Activated CD4-positive, CD25-positive, alpha-beta regulatory T cell (primary cell): ENCODE data around the gene PPFIBP1.

Experiments used
- DNase-seq, 4 experiments: peaks; one replicate each; lab custom pipeline; 2025; lab: John Stamatoyannopoulos, UW

The PPFIBP1 gene

GRCh38 chr12:27523642-27524493, at the start of gene PPFIBP1:
PPFIBP1 (plus strand) TSS chr12:27524206; CDS start chr12:27633397, 109,191 bp downstream.
- DNase-seq, result peak; percentile 80 to 99 (median 90)

GRCh38 chr12:27474344-27474743, 49.7 kb upstream of the PPFIBP1 start:
- DNase-seq, result no peak

GRCh38 chr12:27477049-27477448, 47.0 kb upstream of the PPFIBP1 start:
- no peak for DNase-seq

- no peak for DNase-seq
Observed at GRCh38 chr12:27478949-27479348, 45.1 kb upstream of the PPFIBP1 start.

- DNase-seq, result no peak
Observed at GRCh38 chr12:27480016-27480415, 44.0 kb upstream of the PPFIBP1 start.

- no peak for DNase-seq
Observed at GRCh38 chr12:27486961-27487360, 37.0 kb upstream of the PPFIBP1 start.

- DNase-seq, result no peak
Observed at GRCh38 chr12:27488479-27488878, 35.5 kb upstream of the PPFIBP1 start.

GRCh38 chr12:27491226-27491625, 32.8 kb upstream of the PPFIBP1 start:
- no peak for DNase-seq

GRCh38 chr12:27493260-27493940, 30.6 kb upstream of the PPFIBP1 start:
- no peak for DNase-seq

- DNase-seq, result no peak
Observed at GRCh38 chr12:27497446-27497845, 26.6 kb upstream of the PPFIBP1 start.

- DNase-seq, result no peak
Observed at GRCh38 chr12:27498149-27498548, 25.9 kb upstream of the PPFIBP1 start.

- DNase-seq, result no peak
Observed at GRCh38 chr12:27498761-27499160, 25.2 kb upstream of the PPFIBP1 start.

- DNase-seq, result no peak
Observed at GRCh38 chr12:27499377-27499776, 24.6 kb upstream of the PPFIBP1 start.

GRCh38 chr12:27500546-27500945, 23.5 kb upstream of the PPFIBP1 start:
- DNase-seq, result no peak

- no peak for DNase-seq
Observed at GRCh38 chr12:27502021-27502435, 22.0 kb upstream of the PPFIBP1 start.

- no peak for DNase-seq
Observed at GRCh38 chr12:27504507-27504906, 19.5 kb upstream of the PPFIBP1 start.

GRCh38 chr12:27505109-27505508, 18.9 kb upstream of the PPFIBP1 start:
- no peak for DNase-seq

GRCh38 chr12:27505761-27506160, 18.2 kb upstream of the PPFIBP1 start:
- no peak for DNase-seq

- DNase-seq, result no peak
Observed at GRCh38 chr12:27506645-27507189, 17.3 kb upstream of the PPFIBP1 start.

- no peak for DNase-seq
Observed at GRCh38 chr12:27508736-27509431, 15.1 kb upstream of the PPFIBP1 start.

GRCh38 chr12:27511031-27511722, 12.8 kb upstream of the PPFIBP1 start:
- DNase-seq, result no peak

GRCh38 chr12:27511723-27512045, 12.3 kb upstream of the PPFIBP1 start:
- DNase-seq, result no peak
